Measurements from ENCODE around the gene PROM1.

PROM1 gene

GRCh38 chr4:15982842-15983524, 100.8 kb downstream of the PROM1 start:
- DNase-seq: no peak

- DNase-seq: no peak
Measured at GRCh38 chr4:15976456-15977447, 107.1 kb downstream of the PROM1 start.

GRCh38 chr4:15971068-15971801, 112.6 kb downstream of the PROM1 start:
- DNase-seq: no peak

GRCh38 chr4:15968551-15969300, 115.1 kb downstream of the PROM1 start:
- DNase-seq: no peak

- no peak for DNase-seq
Measured at GRCh38 chr4:15965325-15965724, 118.5 kb downstream of the PROM1 start.

GRCh38 chr4:15964159-15964558, 119.7 kb downstream of the PROM1 start:
- no peak for DNase-seq

GRCh38 chr4:15963576-15963975, 120.2 kb downstream of the PROM1 start:
- DNase-seq: peak; percentile 61

GRCh38 chr4:15963001-15963451, 120.8 kb downstream of the PROM1 start, which contains the start of gene FGFBP2:
TSS of gene FGFBP2 (minus strand) at chr4:15963175. CDS start at chr4:15963129, 46 bp downstream.
- DNase-seq: peak; percentile 65

- no peak for DNase-seq
Measured at GRCh38 chr4:15961781-15962510, 121.9 kb downstream of the PROM1 start.

- DNase-seq: peak; percentile 19
Measured at GRCh38 chr4:15958562-15958961, 125.3 kb downstream of the PROM1 start.

- peak; percentile 81 for DNase-seq
Measured at GRCh38 chr4:15956179-15956850, 127.5 kb downstream of the PROM1 start.

GRCh38 chr4:15955670-15956069, 128.2 kb downstream of the PROM1 start:
- DNase-seq: no peak

GRCh38 chr4:15953625-15954024, 130.2 kb downstream of the PROM1 start:
- DNase-seq: no peak

- DNase-seq: no peak
Measured at GRCh38 chr4:15951781-15952180, 132.0 kb downstream of the PROM1 start.

GRCh38 chr4:15948826-15949225, 135.0 kb downstream of the PROM1 start:
- no peak for DNase-seq

GRCh38 chr4:15947684-15948083, 136.1 kb downstream of the PROM1 start:
- DNase-seq: no peak

- DNase-seq: no peak
Measured at GRCh38 chr4:15945516-15945915, 138.3 kb downstream of the PROM1 start.

GRCh38 chr4:15944895-15945294, 138.9 kb downstream of the PROM1 start:
- DNase-seq: no peak

GRCh38 chr4:15942283-15942682, 141.5 kb downstream of the PROM1 start:
- no peak for DNase-seq

GRCh38 chr4:15938640-15939039, 145.2 kb downstream of the PROM1 start, which contains the start of gene FGFBP1:
TSS of gene FGFBP1 (minus strand) at chr4:15938740. CDS start at chr4:15936632, 2,108 bp downstream.
- DNase-seq: no peak

- DNase-seq: no peak
Measured at GRCh38 chr4:15938182-15938581, 145.6 kb downstream of the PROM1 start.
